H1 (cell line): Measurements from ENCODE around the gene THBS1. TPM values are rescaled to one million over a fixed set of nuclear protein-coding genes. Genes with fewer than 3 reads are reported as not detected.

Source experiments
- CEBPB ChIP-seq: IDR thresholded peaks from 2 replicates; pipeline ENCODE4 v1.6.1; 2012; ENCODE audit warnings: low read depth, low read length
- GABPA ChIP-seq: IDR thresholded peaks from 2 replicates; pipeline ENCODE4 v1.6.1; 2011; ENCODE audit warnings: mild to moderate bottlenecking, low read length, moderate library complexity, borderline replicate concordance; ENCODE audit not compliant: insufficient read depth
- NANOG ChIP-seq: IDR thresholded peaks from 2 replicates; pipeline ENCODE4 v1.6.1; 2011; ENCODE audit warnings: low read length, low read depth, mild to moderate bottlenecking, inconsistent platforms; ENCODE audit not compliant: insufficient read depth, poor library complexity, severe bottlenecking
- SIN3A ChIP-seq, 2 experiments: IDR thresholded peaks in 1 of 2; conservative IDR thresholded peaks in 1 of 2; 2 replicates each; pipeline ENCODE4 v1.6.1; 2011 to 2012; ENCODE audit warnings: low read length in 2 of 2, improper control_type of control experiment in 1 of 2, low read depth in 1 of 2, mild to moderate bottlenecking in 1 of 2
- polyA plus RNA-seq, 7 experiments: library from polyadenylated mRNA; depleted of rRNA in 3 of 7; stranded (reverse) in 5 of 7; unstranded in 2 of 7; fragments of >200 nt in 5 of 7; fragments of 200-250 nt in 2 of 7; gene quantifications; 1 replicate in 5 of 7; 2 replicates in 1 of 7; 4 replicates in 1 of 7; pipeline versions ENCODE4 v1.2.1 to v1.2.3, GENCODE V29; 2011 to 2013; ENCODE audit warnings: missing spikeins in 2 of 7, mixed read lengths in 2 of 7
- total RNA-seq: library from RNA; stranded (reverse); fragmentation: NEBNext Ultra II Directional; extraction: Animal tissue kit (Norgen Biotek cat#: 25700); gene quantifications from 2 replicates; pipeline ENCODE4 v1.2.1, GENCODE V29; 2021

Gene THBS1
- total and polyA plus RNA-seq, 2 of the 8 experiments (the other 6 are each of a cell fraction or from before 2014, with no cell fraction given) = 10.3 to 63.3 TPM

- no peak for TF ChIP-seq GABPA
- no peak for TF ChIP-seq CEBPB
- no peak for TF ChIP-seq SIN3A (conservative IDR thresholded peaks at IDR 0.05 in 1 of 2, IDR thresholded peaks at IDR 0.05 in 1 of 2; ENCODE audit: low read depth in 1 of 2, low read length in 2 of 2)
- no peak for TF ChIP-seq NANOG
Measured at GRCh38 chr15:39589193-39589814, 8.4 kb downstream of the THBS1 start (continued).
